HepG2 (cell line): Measurements from ENCODE around the gene ADAMTS13. TPM values are rescaled to one million over a fixed set of nuclear protein-coding genes. Genes with fewer than 3 reads are reported as not detected.

Source experiments
- HES4 ChIP-seq: sonication (generic); formaldehyde crosslinking; IDR thresholded peaks from 2 replicates; pipeline ENCODE4 v1.9.0; 2021; ENCODE audit warnings: mild to moderate bottlenecking, missing genetic modification reagents, borderline replicate concordance
- NFAT5 ChIP-seq: sonication (generic); formaldehyde crosslinking; IDR thresholded peaks from 2 replicates; pipeline ENCODE4 v1.4.0; 2020; ENCODE audit warnings: missing genetic modification reagents
- POLR2AphosphoS5 ChIP-seq: IDR thresholded peaks from 2 replicates; pipeline ENCODE4 v1.6.1; 2012; ENCODE audit warnings: low read depth, low read length
- SOX13 ChIP-seq, 3 experiments: fragments of 450-650 bp in 1 of 3; sonication (generic) in 1 of 3; formaldehyde crosslinking in 1 of 3; IDR thresholded peaks in 2 of 3; conservative IDR thresholded peaks in 1 of 3; 2 replicates each; pipeline versions ENCODE4 v1.5.0 to v1.6.1; 2016 to 2020; ENCODE audit warnings: antibody characterized with exemption in 1 of 3, mild to moderate bottlenecking in 1 of 3, missing compliant biosample characterization in 1 of 3, missing genetic modification reagents in 1 of 3, moderate library complexity in 1 of 3
- SP5 ChIP-seq: IDR thresholded peaks from 2 replicates; pipeline ENCODE4 v1.6.1; 2016; ENCODE audit warnings: low read depth, borderline replicate concordance
- ZBTB20 ChIP-seq: sonication (generic); formaldehyde crosslinking; IDR thresholded peaks from 2 replicates; pipeline ENCODE4 v1.8.1; 2023; ENCODE audit warnings: missing genetic modification reagents, low read depth, mild to moderate bottlenecking, borderline replicate concordance
- ZNF460 ChIP-seq: sonication (generic); formaldehyde crosslinking; IDR thresholded peaks from 2 replicates; pipeline ENCODE4 v1.5.1; 2020; ENCODE audit warnings: missing genetic modification reagents, mild to moderate bottlenecking, borderline replicate concordance
- ZNF607 ChIP-seq: sonication (generic); formaldehyde crosslinking; IDR thresholded peaks from 2 replicates; pipeline ENCODE4 v1.5.1; 2020; ENCODE audit warnings: missing genetic modification reagents, mild to moderate bottlenecking, borderline replicate concordance
- ZNF772 ChIP-seq: sonication (generic); formaldehyde crosslinking; IDR thresholded peaks from 2 replicates; pipeline ENCODE4 v1.5.0; 2020; ENCODE audit warnings: mild to moderate bottlenecking, missing genetic modification reagents
- ZSCAN22 ChIP-seq: sonication (generic); formaldehyde crosslinking; IDR thresholded peaks from 2 replicates; pipeline ENCODE4 v1.4.0; 2020; ENCODE audit warnings: mild to moderate bottlenecking, missing genetic modification reagents
- polyA plus RNA-seq, 8 experiments: library from polyadenylated mRNA; depleted of rRNA in 3 of 8; stranded (reverse) in 7 of 8; unstranded in 1 of 8; fragments of >200 nt; fragmentation: Illumina TruSeq in 4 of 8; extraction: Trizol in 4 of 8; gene quantifications; 2 replicates each; pipeline versions ENCODE4 v1.2.1 to v1.2.3, GENCODE V29; 2011 to 2016; ENCODE audit warnings: low read depth in 4 of 8, missing spikeins in 1 of 8, mixed read lengths in 1 of 8; ENCODE audit not compliant: insufficient read depth in 1 of 8
- total RNA-seq, 5 experiments: library from RNA; depleted of rRNA; stranded (reverse); fragments of >200 nt; fragmentation: Illumina TruSeq; extraction: Trizol; gene quantifications; 2 replicates each; pipeline ENCODE4 v1.2.3, GENCODE V29; 2016; ENCODE audit warnings: low read depth in 1 of 5
- TF ChIP-seq, protein P1 (sequence below), 2 experiments: fragments of 450-650 bp in 1 of 2; sonication (generic) in 1 of 2; formaldehyde crosslinking; IDR thresholded peaks; 2 replicates each; pipeline versions ENCODE4 v1.5.0 to v1.8.0; 2020 to 2022; ENCODE audit warnings: mild to moderate bottlenecking in 1 of 2, missing genetic modification reagents in 1 of 2
- TF ChIP-seq, protein P2 (sequence below): sonication (generic); formaldehyde crosslinking; IDR thresholded peaks from 2 replicates; pipeline ENCODE4 v1.8.1; 2023; ENCODE audit warnings: mild to moderate bottlenecking, moderate library complexity, missing genetic modification reagents

The ADAMTS13 gene
- total and polyA plus RNA-seq, 2 of the 13 experiments (the other 11 are each of a cell fraction or from before 2014, with no cell fraction given) = 0.91 to 4.5 TPM

GRCh38 chr9:133375724-133376654 is 46.2 kb upstream of the ADAMTS13 start, which contains the start of the genes STKLD1 and SURF4 (continued):
- 0 out of 2 replicates have a peak, but pooled peaks have one; percentile 17 for TF ChIP-seq ZSCAN22 (CRISPR knock-in tag)
- TF ChIP-seq SOX13 (IDR thresholded peaks at IDR 0.05) = no peak
- TF ChIP-seq SOX13 (CRISPR knock-in tag; conservative IDR thresholded peaks at IDR 0.05 in 1 of 2, IDR thresholded peaks at IDR 0.05 in 1 of 2) = peak in 1 of 2 experiments; percentile 33; a peak in 1 of 4 replicates
- no peak for TF ChIP-seq ZNF460
- TF ChIP-seq POLR2AphosphoS5 = peak; percentile 65; the same call in 1 of the 2 replicates
- TF ChIP-seq ZNF772 (CRISPR knock-in tag) = peak; percentile 16; the same call in 1 of the 2 replicates
- peak; percentile 89 for TF ChIP-seq SP5 (CRISPR knock-in tag)
- TF ChIP-seq ZNF607 (CRISPR knock-in tag) = peak; percentile 73
- TF ChIP-seq HES4 (CRISPR knock-in tag) = 0 out of 2 replicates have a peak, but pooled peaks have one; percentile 36
- peak; percentile 77; the same call in 1 of the 2 replicates for TF ChIP-seq NFAT5 (CRISPR knock-in tag)
- TF ChIP-seq, protein P1, sequence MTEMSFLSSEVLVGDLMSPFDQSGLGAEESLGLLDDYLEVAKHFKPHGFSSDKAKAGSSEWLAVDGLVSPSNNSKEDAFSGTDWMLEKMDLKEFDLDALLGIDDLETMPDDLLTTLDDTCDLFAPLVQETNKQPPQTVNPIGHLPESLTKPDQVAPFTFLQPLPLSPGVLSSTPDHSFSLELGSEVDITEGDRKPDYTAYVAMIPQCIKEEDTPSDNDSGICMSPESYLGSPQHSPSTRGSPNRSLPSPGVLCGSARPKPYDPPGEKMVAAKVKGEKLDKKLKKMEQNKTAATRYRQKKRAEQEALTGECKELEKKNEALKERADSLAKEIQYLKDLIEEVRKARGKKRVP (CRISPR knock-in tag; IDR thresholded peaks at IDR 0.05) = 0 out of 4 replicates have a peak, but pooled peaks of 1 of the 2 experiments have one; percentile 41
- 0 out of 2 replicates have a peak, but pooled peaks have one; percentile 56 for TF ChIP-seq ZBTB20 (CRISPR knock-in tag)
- TF ChIP-seq, protein P2, sequence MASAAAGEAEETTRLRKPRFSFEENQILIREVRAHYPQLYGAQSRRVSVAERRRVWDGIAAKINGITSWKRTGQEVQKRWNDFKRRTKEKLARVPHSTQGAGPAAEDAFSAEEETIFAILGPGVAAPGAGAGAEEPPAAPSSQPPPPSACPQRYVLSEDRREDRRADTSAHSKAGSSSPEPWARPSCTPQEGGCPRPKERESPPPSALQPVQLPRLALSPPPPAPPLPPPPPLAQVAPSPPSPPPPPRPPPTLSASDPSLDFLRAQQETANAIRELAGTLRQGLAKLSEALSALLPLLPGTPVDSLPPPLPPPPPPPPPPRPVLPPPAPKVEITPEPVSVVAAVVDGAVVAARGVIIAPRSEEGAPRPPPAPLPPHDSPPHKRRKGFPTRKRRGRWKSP (CRISPR knock-in tag) = peak; percentile 50; the same call in 1 of the 2 replicates
